ENCODE data around the gene TBATA. TPM values are rescaled to one million over a fixed set of nuclear protein-coding genes. Genes with fewer than 3 reads are reported as not detected.

The TBATA gene
- total and polyA plus RNA-seq, 2 of the 8 experiments (the other 6 are each of a cell fraction or from before 2014, with no cell fraction given): not detected

DNA sequence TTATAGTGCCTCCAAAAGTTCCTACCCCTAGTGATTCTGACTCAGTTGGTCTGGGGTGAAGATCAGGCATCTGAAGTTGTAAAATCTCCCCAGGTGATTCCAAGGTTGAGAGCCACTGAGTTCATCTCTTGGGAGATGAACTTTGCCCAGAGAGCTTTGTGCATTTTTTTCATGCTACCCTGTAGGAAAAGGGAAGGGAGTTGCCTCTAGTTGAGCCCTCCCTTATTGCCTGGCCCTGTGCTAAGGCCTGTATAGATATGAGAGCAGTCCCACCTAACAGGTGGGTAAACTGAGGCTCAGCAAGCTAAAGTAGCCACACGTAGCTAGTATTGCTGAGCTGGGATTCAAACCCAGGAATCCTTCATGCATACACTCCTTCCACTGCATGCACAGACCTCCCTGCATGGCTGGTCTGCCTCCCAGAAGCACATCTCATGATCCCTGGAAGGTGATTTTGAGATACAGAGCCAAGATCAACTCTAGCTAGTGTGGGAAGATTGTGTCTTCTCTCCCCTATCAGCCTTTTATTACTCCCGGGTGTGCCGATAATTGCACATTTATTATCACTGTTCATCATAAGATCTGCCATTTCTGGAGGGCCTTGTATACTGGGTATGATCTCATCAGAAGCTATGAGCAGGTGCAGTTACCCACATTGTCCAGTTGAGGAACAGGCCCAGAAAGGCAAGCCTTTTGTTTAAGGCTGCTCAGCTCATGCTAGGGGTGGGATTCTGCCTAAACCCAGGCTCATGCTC, 47.0 kb downstream of the TBATA start (continued):
- TF ChIP-seq SAP30 (IDR thresholded peaks at IDR 0.05; ENCODE audit: insufficient read depth, insufficient replicate concordance, low read length) (no peak), KDM4A (IDR thresholded peaks at IDR 0.05; ENCODE audit: low read depth, low read length, severe bottlenecking) (no peak), BCL11A (IDR thresholded peaks at IDR 0.05; ENCODE audit: low read depth in 2 of 2, low read length in 2 of 2) (no peak), NANOG (IDR thresholded peaks at IDR 0.05; ENCODE audit: insufficient read depth, low read depth, low read length, poor library complexity, severe bottlenecking) (no peak), SP1 (IDR thresholded peaks at IDR 0.05; ENCODE audit: low read depth, low read length) (no peak)

All from H1 (cell line).